K562 (cell line): ENCODE results near the gene SNX30. TPM values are rescaled to one million over a fixed set of nuclear protein-coding genes. Genes with fewer than 3 reads are reported as not detected.

ENCODE experiments used
- BRD9 ChIP-seq: fragments of 450-650 bp; IDR thresholded peaks from 2 replicates; pipeline ENCODE4 v1.6.1; 2018; ENCODE audit warnings: low read depth; ENCODE audit not compliant: partially characterized antibody
- EZH2 ChIP-seq: IDR thresholded peaks from 2 replicates; pipeline ENCODE4 v1.6.1; 2012; ENCODE audit warnings: low read depth, mild to moderate bottlenecking, inconsistent platforms, low read length, borderline replicate concordance
- GTF2E2 ChIP-seq: fragments of 200-800 bp; sonication (Bioruptor generic); IDR thresholded peaks from 2 replicates; pipeline ENCODE4 v1.6.1; 2016; ENCODE audit warnings: missing genetic modification characterization, missing compliant biosample characterization
- JUNB ChIP-seq: fragments of 450-650 bp; formaldehyde crosslinking; conservative IDR thresholded peaks from 2 replicates; pipeline ENCODE4 v1.4.0; 2020; ENCODE audit warnings: mild to moderate bottlenecking
- MED1 ChIP-seq: sonication (generic); formaldehyde crosslinking; IDR thresholded peaks from 2 replicates; pipeline ENCODE4 v1.8.1; 2023; ENCODE audit warnings: missing genetic modification reagents, borderline replicate concordance
- MTF1 ChIP-seq: fragments of 250-450 bp; sonication (Bioruptor Pico); IDR thresholded peaks from 2 replicates; pipeline ENCODE4 v1.9.0; 2021; ENCODE audit warnings: moderate library complexity, mild to moderate bottlenecking, inconsistent platforms, borderline replicate concordance
- NCOA6 ChIP-seq: fragments of 450-650 bp; IDR thresholded peaks from 2 replicates; pipeline ENCODE4 v1.6.1; 2017; ENCODE audit warnings: mild to moderate bottlenecking
- NFE2L1 ChIP-seq: fragments of 450-650 bp; IDR thresholded peaks from 2 replicates; pipeline ENCODE4 v1.6.1; 2016; ENCODE audit warnings: missing genetic modification characterization, low read depth, mild to moderate bottlenecking, missing compliant biosample characterization, moderate library complexity, borderline replicate concordance
- PHTF2 ChIP-seq: fragments of 250-450 bp; sonication (Bioruptor Pico); IDR thresholded peaks from 2 replicates; pipeline ENCODE4 v1.5.0; 2021; ENCODE audit warnings: mild to moderate bottlenecking
- RNF2 ChIP-seq: sonication (generic); IDR thresholded peaks from 2 replicates; pipeline ENCODE4 v1.6.1; 2016
- SMAD1 ChIP-seq: fragments of 150-350 bp; IDR thresholded peaks from 2 replicates; pipeline ENCODE4 v1.6.1; 2014; ENCODE audit warnings: low read length, low read depth; ENCODE audit not compliant: partially characterized antibody
- WHSC1 ChIP-seq: IDR thresholded peaks from one replicate; pipeline ENCODE4 v1.6.1; 2012; ENCODE audit warnings: low read length, control low read depth, inconsistent platforms
- XRCC3 ChIP-seq: fragments of 450-650 bp; IDR thresholded peaks from 2 replicates; pipeline ENCODE4 v1.6.1; 2017; ENCODE audit warnings: mild to moderate bottlenecking, moderate library complexity
- ZNF134 ChIP-seq: fragments of 250-450 bp; sonication (Bioruptor Pico); conservative IDR thresholded peaks from 2 replicates; pipeline ENCODE4 v1.4.0; 2020
- ZNF232 ChIP-seq: sonication (generic); formaldehyde crosslinking; IDR thresholded peaks from 2 replicates; pipeline ENCODE4 v1.8.0; 2022; ENCODE audit warnings: mild to moderate bottlenecking, missing genetic modification reagents
- polyA plus RNA-seq, 8 experiments: library from polyadenylated mRNA; depleted of rRNA in 4 of 8; stranded (reverse) in 5 of 8; unstranded in 3 of 8; fragments of >200 nt; fragmentation: Nextera tagmentation in 2 of 8; fragmentation: Illumina TruSeq in 1 of 8; extraction: Ambion mirVana in 2 of 8; extraction: Trizol in 1 of 8; gene quantifications; 2 replicates each; pipeline versions ENCODE4 v1.2.1 to v1.2.3, GENCODE V29; 2011 to 2014; ENCODE audit warnings: inconsistent platforms in 1 of 8, missing spikeins in 1 of 8
- total RNA-seq, 7 experiments: library from RNA; depleted of rRNA in 6 of 7; stranded (reverse); fragments of >200 nt in 6 of 7; fragmentation: Illumina TruSeq in 2 of 7; extraction: Trizol in 2 of 7; gene quantifications; 2 replicates each; pipeline versions ENCODE4 v1.2.1 to v1.2.3, GENCODE V29; 2011 to 2021; ENCODE audit warnings: low replicate concordance in 1 of 7
- TF ChIP-seq, protein P1 (sequence below): sonication (generic); formaldehyde crosslinking; IDR thresholded peaks from 2 replicates; pipeline ENCODE4 v1.8.1; 2023; ENCODE audit warnings: missing genetic modification reagents, mild to moderate bottlenecking, borderline replicate concordance
- TF ChIP-seq, protein P2 (sequence below): sonication (generic); formaldehyde crosslinking; IDR thresholded peaks from 2 replicates; pipeline ENCODE4 v1.8.0; 2023; ENCODE audit warnings: mild to moderate bottlenecking, missing genetic modification reagents
- TF ChIP-seq, protein P3 (sequence below): fragments of 250-450 bp; sonication (Bioruptor Pico); IDR thresholded peaks from 2 replicates; pipeline ENCODE4 v1.8.0; 2022; ENCODE audit warnings: moderate library complexity, mild to moderate bottlenecking, inconsistent platforms

The SNX30 gene
- total and polyA plus RNA-seq, 9 of the 15 experiments (the other 6 are each of a cell fraction or from before 2014, with no cell fraction given) = 0.76 to 5.9 (median 3.3) TPM

- TF ChIP-seq ZNF232 (0 out of 2 replicates have a peak, but pooled peaks have one; percentile 78), NCOA6 (no peak), XRCC3 (no peak), SMAD1 (peak; percentile 29), NFE2L1 (no peak), GTF2E2 (tag) (0 out of 2 replicates have a peak, but pooled peaks have one; percentile 19), ZNF134 (CRISPR knock-in tag) (no peak), BRD9 (peak; percentile 59), MTF1 (CRISPR knock-in tag) (no peak), MED1 (CRISPR knock-in tag) (no peak), PHTF2 (0 out of 2 replicates have a peak, but pooled peaks have one; percentile 12), JUNB (CRISPR knock-in tag) (no peak), WHSC1 (no peak), EZH2 (no peak), RNF2 (peak; percentile 47; the same call in 1 of the 2 replicates)
- TF ChIP-seq, protein P1, sequence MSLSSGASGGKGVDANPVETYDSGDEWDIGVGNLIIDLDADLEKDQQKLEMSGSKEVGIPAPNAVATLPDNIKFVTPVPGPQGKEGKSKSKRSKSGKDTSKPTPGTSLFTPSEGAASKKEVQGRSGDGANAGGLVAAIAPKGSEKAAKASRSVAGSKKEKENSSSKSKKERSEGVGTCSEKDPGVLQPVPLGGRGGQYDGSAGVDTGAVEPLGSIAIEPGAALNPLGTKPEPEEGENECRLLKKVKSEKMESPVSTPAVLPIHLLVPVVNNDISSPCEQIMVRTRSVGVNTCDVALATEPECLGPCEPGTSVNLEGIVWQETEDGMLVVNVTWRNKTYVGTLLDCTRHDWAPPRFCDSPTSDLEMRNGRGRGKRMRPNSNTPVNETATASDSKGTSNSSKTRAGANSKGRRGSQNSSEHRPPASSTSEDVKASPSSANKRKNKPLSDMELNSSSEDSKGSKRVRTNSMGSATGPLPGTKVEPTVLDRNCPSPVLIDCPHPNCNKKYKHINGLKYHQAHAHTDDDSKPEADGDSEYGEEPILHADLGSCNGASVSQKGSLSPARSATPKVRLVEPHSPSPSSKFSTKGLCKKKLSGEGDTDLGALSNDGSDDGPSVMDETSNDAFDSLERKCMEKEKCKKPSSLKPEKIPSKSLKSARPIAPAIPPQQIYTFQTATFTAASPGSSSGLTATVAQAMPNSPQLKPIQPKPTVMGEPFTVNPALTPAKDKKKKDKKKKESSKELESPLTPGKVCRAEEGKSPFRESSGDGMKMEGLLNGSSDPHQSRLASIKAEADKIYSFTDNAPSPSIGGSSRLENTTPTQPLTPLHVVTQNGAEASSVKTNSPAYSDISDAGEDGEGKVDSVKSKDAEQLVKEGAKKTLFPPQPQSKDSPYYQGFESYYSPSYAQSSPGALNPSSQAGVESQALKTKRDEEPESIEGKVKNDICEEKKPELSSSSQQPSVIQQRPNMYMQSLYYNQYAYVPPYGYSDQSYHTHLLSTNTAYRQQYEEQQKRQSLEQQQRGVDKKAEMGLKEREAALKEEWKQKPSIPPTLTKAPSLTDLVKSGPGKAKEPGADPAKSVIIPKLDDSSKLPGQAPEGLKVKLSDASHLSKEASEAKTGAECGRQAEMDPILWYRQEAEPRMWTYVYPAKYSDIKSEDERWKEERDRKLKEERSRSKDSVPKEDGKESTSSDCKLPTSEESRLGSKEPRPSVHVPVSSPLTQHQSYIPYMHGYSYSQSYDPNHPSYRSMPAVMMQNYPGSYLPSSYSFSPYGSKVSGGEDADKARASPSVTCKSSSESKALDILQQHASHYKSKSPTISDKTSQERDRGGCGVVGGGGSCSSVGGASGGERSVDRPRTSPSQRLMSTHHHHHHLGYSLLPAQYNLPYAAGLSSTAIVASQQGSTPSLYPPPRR = peak; percentile 81; the same call in 1 of the 2 replicates
- TF ChIP-seq, protein P2, sequence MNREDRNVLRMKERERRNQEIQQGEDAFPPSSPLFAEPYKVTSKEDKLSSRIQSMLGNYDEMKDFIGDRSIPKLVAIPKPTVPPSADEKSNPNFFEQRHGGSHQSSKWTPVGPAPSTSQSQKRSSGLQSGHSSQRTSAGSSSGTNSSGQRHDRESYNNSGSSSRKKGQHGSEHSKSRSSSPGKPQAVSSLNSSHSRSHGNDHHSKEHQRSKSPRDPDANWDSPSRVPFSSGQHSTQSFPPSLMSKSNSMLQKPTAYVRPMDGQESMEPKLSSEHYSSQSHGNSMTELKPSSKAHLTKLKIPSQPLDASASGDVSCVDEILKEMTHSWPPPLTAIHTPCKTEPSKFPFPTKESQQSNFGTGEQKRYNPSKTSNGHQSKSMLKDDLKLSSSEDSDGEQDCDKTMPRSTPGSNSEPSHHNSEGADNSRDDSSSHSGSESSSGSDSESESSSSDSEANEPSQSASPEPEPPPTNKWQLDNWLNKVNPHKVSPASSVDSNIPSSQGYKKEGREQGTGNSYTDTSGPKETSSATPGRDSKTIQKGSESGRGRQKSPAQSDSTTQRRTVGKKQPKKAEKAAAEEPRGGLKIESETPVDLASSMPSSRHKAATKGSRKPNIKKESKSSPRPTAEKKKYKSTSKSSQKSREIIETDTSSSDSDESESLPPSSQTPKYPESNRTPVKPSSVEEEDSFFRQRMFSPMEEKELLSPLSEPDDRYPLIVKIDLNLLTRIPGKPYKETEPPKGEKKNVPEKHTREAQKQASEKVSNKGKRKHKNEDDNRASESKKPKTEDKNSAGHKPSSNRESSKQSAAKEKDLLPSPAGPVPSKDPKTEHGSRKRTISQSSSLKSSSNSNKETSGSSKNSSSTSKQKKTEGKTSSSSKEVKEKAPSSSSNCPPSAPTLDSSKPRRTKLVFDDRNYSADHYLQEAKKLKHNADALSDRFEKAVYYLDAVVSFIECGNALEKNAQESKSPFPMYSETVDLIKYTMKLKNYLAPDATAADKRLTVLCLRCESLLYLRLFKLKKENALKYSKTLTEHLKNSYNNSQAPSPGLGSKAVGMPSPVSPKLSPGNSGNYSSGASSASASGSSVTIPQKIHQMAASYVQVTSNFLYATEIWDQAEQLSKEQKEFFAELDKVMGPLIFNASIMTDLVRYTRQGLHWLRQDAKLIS (CRISPR knock-in tag) = no peak
- TF ChIP-seq, protein P3, sequence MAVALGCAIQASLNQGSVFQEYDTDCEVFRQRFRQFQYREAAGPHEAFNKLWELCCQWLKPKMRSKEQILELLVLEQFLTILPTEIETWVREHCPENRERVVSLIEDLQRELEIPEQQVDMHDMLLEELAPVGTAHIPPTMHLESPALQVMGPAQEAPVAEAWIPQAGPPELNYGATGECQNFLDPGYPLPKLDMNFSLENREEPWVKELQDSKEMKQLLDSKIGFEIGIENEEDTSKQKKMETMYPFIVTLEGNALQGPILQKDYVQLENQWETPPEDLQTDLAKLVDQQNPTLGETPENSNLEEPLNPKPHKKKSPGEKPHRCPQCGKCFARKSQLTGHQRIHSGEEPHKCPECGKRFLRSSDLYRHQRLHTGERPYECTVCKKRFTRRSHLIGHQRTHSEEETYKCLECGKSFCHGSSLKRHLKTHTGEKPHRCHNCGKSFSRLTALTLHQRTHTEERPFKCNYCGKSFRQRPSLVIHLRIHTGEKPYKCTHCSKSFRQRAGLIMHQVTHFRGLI (CRISPR knock-in tag) = no peak
These were observed at the start of gene SNX30 (continued) for GRCh38 chr9:112750016-112750763.
